Measurements from ENCODE around the gene ZNF513. TPM values are rescaled to one million over a fixed set of nuclear protein-coding genes. Genes with fewer than 3 reads are reported as not detected.

ZNF513 gene
- total and polyA plus RNA-seq, 3 donors from 2014 or later, result 26.7 to 39.8 (median 39.4) TPM

GRCh38 chr2:27373567-27373966 lies 7.0 kb downstream of the ZNF513 start:
- intact Hi-C loops (cut with DNase I; ENCODE audit: low total_unique reads), result no loop called here
- peaks cover 20% of the 10 kb centered on the region for H3K4me1 ChIP-seq

GRCh38 chr2:27372937-27373336 lies 7.6 kb downstream of the ZNF513 start:
- peaks cover 23% of the 10 kb centered on the region for H3K4me1 ChIP-seq
- H3K4me3 ChIP-seq, result no peak overlapping the region
- no peaks in the 10 kb centered on the region for H3K36me3 ChIP-seq (ENCODE audit: low read depth, missing control alignments)
- intact Hi-C loops (cut with DNase I; ENCODE audit: low total_unique reads), result no loop called here
- H3K9me3 ChIP-seq, result no peaks in the 10 kb centered on the region
- no peaks in the 10 kb centered on the region for H3K27me3 ChIP-seq
- no peak overlapping the region for H3K27ac ChIP-seq
- DNase-seq, result no peak
- WGBS, 2 donors, result 84 to 94% methylated on average over 6 of the region's 6 CpGs
- no peak for TF ChIP-seq POLR2A (IDR thresholded peaks at IDR 0.05)
- no peak for TF ChIP-seq CTCF (IDR thresholded peaks at IDR 0.05)

More at GRCh38 chr2:27373567-27373966, 7.0 kb downstream of the ZNF513 start:
- DNase-seq, result no peak
- no peak overlapping the region for H3K27ac ChIP-seq
- TF ChIP-seq CTCF (IDR thresholded peaks at IDR 0.05), result no peak
- TF ChIP-seq POLR2A (IDR thresholded peaks at IDR 0.05), result no peak
- no peaks in the 10 kb centered on the region for H3K27me3 ChIP-seq
- no peaks in the 10 kb centered on the region for H3K36me3 ChIP-seq (ENCODE audit: low read depth, missing control alignments)
- H3K4me3 ChIP-seq, result no peak overlapping the region
- H3K9me3 ChIP-seq, result no peaks in the 10 kb centered on the region
- WGBS, 2 donors, result 72 to 74% methylated on average over 5 of the region's 5 CpGs

GRCh38 chr2:27370816-27371620 lies 9.5 kb downstream of the ZNF513 start:
- intact Hi-C loops (cut with DNase I; ENCODE audit: low total_unique reads), result no loop called here

GRCh38 chr2:27370026-27370815 lies 10.3 kb downstream of the ZNF513 start, which contains the start of the genes EIF2B4 and SNX17:
Gene EIF2B4, minus strand, starts transcription at chr2:27370338. Its CDS starts 24 bp downstream, at chr2:27370314.
Gene SNX17, plus strand, starts transcription at chr2:27370616. Its CDS starts 128 bp downstream, at chr2:27370744.
- TF ChIP-seq POLR2A (IDR thresholded peaks at IDR 0.05), result peak; percentile 14
- TF ChIP-seq CTCF (IDR thresholded peaks at IDR 0.05), result peak; percentile 57 to 77 (median 69)
- no peaks in the 10 kb centered on the region for H3K36me3 ChIP-seq (ENCODE audit: low read depth, missing control alignments)
- 0% methylated on average over 85 of the region's 85 CpGs; no CpG with 5 or more reads in 1 of the 2 donors for WGBS, 2 donors
- H3K27ac ChIP-seq, result peak within 1 kb of the TSS; percentile 71 to 92
- H3K9me3 ChIP-seq, result no peaks in the 10 kb centered on the region
- no peaks in the 10 kb centered on the region for H3K27me3 ChIP-seq
- peaks cover 23% of the 10 kb centered on the region for H3K4me1 ChIP-seq
- H3K4me3 ChIP-seq, result peak within 1 kb of the TSS; percentile 86 to 87
- intact Hi-C loops (cut with DNase I; ENCODE audit: low total_unique reads), result no loop called here
- peak; percentile 99 for DNase-seq

More at GRCh38 chr2:27370816-27371620, 9.5 kb downstream of the ZNF513 start:
- H3K27ac ChIP-seq, result peak overlapping the region; percentile 71 to 92
- DNase-seq, result peak; percentile 46
- peaks cover 23% of the 10 kb centered on the region for H3K4me1 ChIP-seq
- no peaks in the 10 kb centered on the region for H3K27me3 ChIP-seq
- WGBS, 2 donors, result 1 to 3% methylated on average over 8 to 46 of the region's 46 CpGs
- TF ChIP-seq POLR2A (IDR thresholded peaks at IDR 0.05) (no peak), CTCF (IDR thresholded peaks at IDR 0.05) (no peak)
- H3K36me3 ChIP-seq (ENCODE audit: low read depth, missing control alignments), result no peaks in the 10 kb centered on the region
- no peaks in the 10 kb centered on the region for H3K9me3 ChIP-seq
- peak overlapping the region; percentile 86 to 87 for H3K4me3 ChIP-seq
